NCI-H2227 treated with DMSO at 0.1 percent for 48 hours (cell line): Measurements from ENCODE around the gene NECAB2.
"Not testable (repeated sequence)": the region's sequence is repeated elsewhere in the genome, so short reads cannot be mapped to it uniquely, and the experiment has no call there.

Experiments
- DNase-seq: peaks from one replicate; lab custom pipeline; 2025; lab: John Stamatoyannopoulos, UW

Gene NECAB2

GRCh38 chr16:83936581-83937165 lies 31.4 kb upstream of the NECAB2 start:
- DNase-seq, result no peak

GRCh38 chr16:83937267-83937666 lies 30.8 kb upstream of the NECAB2 start:
- no peak for DNase-seq

DNA sequence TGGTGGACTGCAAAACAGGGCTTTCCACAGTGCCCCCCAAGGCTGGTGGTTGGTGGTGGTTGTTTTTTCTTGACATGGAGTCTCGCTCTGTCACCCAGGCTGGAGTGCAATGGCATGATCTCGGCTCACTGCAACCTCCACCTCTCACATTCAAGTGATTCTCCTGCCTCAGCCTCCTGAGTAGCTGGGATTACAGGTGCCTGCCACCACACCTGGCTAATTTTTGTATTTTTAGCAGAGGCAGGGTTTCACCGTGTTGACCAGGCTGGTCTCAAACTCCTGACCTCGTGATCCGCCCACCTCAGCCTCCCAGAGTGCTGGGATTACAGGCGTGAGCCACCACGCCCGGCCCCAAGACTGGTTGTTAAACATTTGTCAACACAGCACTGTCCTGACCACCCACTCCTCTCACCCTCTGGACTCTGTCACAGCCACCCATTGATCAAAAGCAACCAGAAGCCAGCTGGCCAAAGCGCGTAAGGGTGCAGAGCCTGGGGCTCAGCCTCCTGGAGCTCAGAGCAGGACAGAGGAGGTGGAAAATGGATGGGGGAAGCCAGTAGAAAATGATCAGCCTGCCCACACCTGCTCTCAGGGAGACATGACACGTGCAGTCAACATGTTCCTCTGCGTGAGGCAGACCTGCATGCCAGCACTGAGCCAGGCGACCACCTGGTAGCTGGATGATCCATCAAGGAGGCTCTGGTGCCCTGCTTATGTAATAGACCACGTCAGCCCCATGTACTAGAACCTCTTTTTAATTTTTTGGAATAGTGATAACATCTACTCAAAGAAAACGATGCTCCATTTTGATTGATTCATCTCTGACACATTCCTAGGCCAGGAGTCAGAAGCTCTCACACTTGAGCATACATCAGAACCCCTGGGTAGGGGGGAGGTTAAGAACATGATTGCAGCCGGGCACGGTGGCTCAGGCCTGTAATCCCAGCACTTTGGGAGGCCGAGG lies 29.8 kb upstream of the NECAB2 start:
- DNase-seq, result no peak

DNA sequence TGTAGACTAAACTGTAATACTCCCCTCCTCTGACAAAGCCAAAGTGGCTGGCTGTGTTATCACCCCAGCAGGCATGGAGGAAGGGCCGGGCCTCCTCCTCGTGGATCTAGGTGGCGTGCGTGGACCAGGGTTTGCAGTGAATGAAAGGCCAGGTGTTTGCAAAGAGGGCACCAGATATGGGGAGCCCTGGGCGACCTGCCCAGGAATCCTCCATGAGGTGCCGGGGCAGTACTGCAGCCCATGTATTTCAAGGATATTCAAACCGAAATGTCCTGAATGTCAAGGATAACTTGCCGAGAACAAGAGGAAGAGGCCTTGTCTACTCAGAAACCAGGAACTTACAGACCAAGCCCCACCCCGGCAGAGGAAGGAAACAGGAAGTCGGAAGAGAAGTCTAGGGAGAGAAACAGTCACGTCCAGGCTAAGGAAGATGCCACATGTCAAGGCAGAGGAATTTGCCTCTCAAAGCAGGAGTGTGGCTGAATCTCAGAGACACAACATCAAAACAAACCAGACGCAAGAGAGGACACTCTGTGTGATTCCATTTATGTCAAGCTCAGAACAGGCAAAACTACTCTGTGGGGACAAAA lies 28.7 kb upstream of the NECAB2 start:
- no peak for DNase-seq

- DNase-seq, result no peak
These were observed 27.9 kb upstream of the NECAB2 start for GRCh38 chr16:83940119-83940518.

DNA sequence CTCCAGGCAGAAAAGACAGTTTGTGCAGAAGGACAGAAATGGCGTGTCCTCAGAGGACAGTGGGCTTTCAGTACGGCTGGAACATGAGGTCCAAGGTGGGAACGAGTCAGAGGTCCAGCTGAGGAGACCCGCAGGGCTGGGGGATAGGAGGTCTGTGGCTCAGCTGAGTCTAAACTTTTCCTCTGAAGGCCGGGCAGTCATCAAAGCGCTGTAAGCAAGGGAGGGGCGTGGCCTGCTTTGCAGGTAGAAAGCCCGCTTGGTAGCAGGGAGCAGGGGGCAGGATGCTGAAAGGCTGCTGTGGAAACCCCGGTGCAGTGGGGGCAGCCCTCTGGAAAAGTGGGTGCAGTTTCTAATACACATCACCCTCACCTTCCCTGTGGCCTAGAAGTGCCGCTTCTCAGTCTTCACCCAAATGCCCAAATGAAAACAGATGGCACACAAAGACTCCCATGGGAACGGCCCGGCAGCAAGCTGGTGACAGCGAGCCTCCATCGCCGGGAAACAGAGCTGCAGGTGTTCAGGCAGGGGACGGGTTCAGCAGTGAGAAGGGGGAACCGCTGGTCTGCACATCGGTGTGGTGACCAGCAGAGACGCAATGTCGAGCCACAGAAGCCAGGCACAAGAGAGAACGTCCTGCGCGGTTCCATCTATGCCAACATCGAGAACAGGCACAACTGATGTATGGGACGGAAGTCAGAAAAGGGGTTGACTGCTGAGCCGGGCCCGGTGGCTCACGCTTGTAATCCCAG lies 27.2 kb upstream of the NECAB2 start:
- no peak for DNase-seq

DNA sequence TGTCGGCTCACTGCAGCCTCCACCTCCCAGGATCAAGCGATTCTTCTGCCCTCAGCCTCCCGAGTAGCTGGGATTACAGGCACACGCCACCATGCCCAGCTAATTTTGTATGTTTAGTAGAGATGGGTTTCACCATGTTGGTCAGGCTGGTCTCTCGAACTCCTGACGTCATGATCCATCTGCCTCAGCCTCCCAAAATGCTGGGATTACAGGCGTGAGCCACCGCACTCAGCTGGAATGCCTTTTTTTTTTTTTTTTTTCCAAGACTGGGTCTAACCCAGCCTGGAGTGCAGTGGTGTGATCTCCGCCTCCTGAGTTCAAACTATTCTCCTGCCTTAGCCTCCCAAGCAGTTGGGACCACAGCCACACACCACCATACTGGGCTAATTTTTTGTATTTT lies 26.5 kb upstream of the NECAB2 start:
- DNase-seq, result not testable (repeated sequence)

DNA sequence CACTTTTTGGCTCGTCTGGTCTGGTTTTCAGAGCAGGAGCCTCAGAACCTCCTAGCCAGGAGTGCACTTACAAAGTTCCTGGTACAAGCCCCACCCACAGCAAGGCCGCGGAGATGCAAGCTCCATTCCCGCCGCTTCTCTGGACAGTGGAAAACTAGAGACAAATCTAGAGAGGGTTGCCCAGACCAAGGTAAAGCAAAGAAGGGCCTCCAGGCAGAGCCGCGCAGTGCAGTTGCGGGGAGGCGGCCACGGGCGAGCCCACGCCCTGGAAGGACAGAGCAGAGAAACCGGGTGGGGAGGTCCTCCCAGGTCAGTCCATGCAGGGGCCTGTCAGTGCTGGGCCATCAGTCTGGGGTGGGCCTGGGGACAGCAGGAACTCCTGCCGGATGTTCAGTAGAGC lies 26.0 kb upstream of the NECAB2 start:
- DNase-seq, result no peak

DNA sequence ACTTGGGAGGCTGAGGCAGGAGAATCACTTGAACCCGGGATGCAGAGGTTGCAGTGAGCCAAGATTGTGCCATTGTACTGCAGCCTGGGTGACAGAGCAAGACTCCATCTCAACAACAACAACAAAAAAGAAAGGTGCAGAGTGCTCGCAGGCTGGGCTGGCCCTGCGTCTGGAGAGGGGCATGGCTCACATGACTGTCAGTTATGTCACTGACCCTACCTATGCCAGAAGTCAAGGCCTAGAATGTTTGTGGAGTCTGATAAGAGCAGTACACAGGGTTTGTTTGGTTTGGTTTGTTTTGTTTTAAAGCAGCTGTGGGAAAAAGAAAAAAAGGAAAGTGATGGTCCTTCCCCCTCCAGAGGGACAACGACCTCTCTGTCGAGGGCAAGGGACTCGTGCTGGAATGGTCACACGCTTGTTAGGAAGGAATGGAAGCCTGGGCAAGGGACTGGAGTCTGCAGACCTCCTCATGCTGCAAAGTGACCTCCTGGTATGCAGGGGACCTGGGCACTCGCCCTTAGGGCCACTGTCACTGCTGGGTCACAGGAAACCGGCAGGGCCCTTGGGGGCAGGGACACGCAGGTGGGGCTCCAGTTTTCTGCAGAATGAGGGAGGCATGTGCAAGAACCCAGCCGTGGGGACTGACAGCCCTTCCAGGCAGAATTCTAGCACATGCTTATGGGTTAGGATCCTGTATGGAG lies 25.1 kb upstream of the NECAB2 start:
- DNase-seq, result no peak

DNA sequence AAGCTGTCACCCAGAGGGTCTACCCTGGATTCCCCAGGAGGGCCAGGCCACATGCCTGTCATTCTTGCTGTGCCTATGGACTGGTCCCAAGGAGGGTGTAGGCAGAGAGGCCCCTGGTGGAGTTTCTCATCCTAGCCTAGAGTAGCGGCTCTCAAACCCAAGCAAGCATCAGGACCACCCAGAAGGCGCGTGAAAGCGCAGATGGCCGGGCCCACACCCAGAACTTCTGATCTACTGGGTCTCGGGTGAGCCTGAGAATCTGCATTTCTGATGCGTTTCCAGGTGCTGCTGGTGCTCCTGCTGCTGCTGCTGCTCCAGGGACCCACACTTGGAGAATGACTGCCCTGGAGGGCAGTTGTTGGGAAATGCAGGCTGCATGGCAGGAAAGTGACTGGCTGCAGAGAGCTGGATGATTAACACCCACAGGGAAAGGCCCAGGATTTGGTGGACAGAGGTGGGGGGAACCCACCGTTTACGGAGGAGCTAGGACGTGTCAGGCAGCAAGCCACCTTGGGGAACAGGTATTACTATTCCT lies 24.5 kb upstream of the NECAB2 start:
- DNase-seq, result no peak

- no peak for DNase-seq
These were observed 22.5 kb upstream of the NECAB2 start for GRCh38 chr16:83945587-83945986.

GRCh38 chr16:83946154-83946780 lies 21.8 kb upstream of the NECAB2 start:
- DNase-seq, result no peak

- DNase-seq, result no peak
These were observed 21.1 kb upstream of the NECAB2 start for GRCh38 chr16:83946781-83947566.

DNA sequence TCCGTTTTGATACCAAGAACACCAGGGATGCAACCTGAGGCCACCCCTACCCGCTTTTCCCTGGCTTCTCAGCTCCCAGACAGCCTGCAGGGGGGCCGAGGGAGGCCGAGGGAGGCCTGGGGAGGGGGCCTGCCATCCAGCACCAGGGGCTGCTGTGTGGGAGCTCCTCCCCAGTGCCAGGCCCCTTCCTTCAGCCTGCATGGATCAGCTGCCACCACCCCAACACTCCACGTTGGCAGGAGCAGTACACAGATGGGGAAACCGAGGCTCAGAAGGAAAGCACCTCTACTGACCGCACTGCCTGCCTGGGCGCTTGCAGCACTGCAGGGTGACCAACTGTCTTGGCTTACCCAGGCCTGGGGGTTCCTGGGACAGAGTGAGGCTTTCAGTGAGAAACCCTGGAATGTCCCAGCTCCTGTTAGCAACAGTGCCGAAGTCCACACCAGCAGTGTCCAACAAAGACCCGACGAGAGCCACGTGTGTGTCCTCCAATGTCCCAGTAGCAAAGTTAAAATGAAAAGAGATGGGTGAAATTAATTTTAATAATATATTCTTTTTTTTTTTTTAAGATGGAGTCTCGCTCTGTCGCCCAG lies 20.3 kb upstream of the NECAB2 start:
- DNase-seq, result no peak

DNA sequence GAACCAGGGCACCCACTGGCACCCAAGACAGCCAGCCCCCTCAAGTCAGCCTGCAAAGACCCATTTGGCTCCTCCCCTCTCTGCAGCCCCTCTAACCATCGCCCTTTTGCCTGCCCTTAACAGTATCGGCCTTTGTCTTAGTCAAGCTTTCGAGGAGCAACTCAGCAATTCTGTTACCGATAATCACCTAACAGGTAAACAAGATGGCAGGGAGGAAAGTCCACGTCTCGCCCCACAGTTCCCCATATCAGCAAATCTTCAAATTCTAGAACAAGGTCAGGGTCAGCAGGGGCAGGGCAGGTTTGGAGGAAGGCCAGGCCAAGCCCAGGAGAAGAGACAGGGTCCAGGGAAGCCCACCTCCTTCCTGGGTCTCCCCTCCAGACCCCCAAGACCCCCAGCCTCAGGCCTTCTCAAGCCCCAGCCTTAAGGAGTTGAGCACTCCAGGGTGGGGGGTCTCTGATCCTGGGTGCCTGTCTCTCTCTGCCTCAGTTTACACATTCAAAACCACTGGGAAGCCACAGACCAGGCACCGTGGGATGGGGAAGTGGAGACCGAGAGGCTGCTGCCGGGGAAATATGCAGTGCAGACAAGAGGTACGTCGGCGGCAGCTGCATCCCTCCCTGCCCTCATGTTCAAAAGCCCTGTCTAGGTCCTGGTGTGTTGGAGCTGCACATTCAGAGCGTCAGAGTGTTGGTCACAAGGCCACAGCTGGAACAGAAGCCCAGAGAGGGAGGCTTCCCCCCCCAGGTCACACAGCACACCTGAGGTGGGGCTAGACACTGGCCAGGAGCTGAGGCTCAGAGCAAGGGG lies 18.9 kb upstream of the NECAB2 start:
- DNase-seq, result no peak

DNA sequence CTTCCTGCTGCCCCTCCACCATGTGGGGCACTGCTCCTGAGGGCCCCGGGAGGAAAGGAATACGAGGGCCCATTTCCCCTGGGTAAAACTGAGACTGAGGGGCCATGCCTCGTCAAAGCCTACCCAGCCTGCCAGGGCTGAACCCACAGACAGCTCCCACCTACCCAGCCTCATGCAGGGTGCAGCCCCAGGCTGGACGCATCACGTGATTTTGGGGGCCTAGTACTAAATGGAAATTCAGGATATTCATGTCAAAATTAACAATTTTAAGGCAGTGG lies 18.4 kb upstream of the NECAB2 start:
- DNase-seq, result no peak

GRCh38 chr16:83950862-83951399 lies 17.1 kb upstream of the NECAB2 start:
- not testable (repeated sequence) for DNase-seq

DNA sequence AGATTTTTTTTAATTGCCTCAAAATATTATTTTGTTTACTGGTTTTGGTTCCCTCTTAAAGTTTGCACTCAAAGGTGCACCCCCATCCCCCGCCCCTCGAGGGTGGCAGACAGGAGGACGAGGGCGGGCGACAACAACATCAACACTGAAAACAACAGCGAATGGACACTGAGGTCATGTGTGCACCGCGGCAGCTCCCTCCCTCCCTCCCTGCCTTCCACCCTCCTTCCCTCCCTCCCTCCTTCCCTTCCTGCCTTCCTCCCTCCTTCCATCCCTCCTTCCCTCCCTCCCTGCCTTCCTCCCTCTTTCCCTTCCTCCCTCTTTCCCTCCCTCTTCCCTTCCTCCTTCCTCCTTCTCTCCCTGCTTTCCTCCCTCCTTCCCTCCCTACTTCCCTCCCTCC lies 16.5 kb upstream of the NECAB2 start:
- DNase-seq, result no peak

DNA sequence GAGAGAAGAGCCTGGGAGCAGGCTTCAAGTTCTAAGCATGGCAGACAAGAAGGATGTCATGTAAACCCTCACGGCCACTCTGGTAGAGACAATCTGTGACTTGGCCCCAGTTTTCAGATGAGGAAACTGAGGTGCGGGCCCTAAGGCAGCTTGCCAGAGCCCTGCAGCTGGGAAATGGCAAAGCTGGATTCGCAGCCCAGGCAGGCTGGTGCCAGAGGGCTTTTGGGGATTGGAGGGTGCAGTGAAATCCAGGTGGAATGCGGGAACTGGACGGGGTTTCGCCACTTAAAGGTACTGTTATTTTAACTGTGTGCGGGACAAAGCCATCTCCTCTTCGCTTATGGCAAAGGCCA lies 15.5 kb upstream of the NECAB2 start:
- no peak for DNase-seq
